Colon (tissue), 2 donors: ENCODE data around the gene CCDC91.
A peak's percentile ranks its signal among the peaks of the same experiment; 100 is the strongest.
"Not testable (repeated sequence)": the region's sequence is repeated elsewhere in the genome, so short reads cannot be mapped to it uniquely, and the experiment has no call there.

Experiments used
- FAIRE-seq: peaks from 2 replicates; lab custom pipeline; 2012; peaks lifted over from hg19 to GRCh38; lab: Jason Lieb, UNC
- donor health status: control.
- donor health status: control.

CCDC91 gene

GRCh38 chr12:28460420-28461130 is 270.3 kb downstream of the CCDC91 start:
- FAIRE-seq, result no peak

GRCh38 chr12:28463396-28463795 is 273.1 kb downstream of the CCDC91 start:
- FAIRE-seq, result no peak

DNA sequence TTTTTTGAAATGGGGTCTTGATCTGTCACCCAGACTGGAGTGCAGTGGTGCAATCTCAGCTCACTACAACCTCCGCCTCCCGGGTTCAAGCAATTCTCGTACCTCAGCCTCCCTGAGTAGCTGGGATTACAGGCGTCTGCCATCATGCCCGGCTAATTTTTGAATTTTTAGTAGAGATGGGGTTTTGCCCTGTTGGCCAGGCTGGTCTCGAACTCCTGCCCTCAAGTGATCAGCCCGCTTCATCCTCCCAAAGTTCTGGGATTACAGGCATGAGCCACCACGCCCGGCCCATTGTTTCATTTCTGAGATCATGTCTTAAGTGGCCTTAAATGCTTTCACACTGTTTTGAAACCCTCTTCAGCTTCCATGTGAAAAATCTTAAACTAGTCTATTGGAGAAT is 281.5 kb downstream of the CCDC91 start:
- not testable (repeated sequence) for FAIRE-seq

- not testable (repeated sequence) for FAIRE-seq
Measured at GRCh38 chr12:28476206-28476605, 285.9 kb downstream of the CCDC91 start.

GRCh38 chr12:28479097-28479496 is 288.8 kb downstream of the CCDC91 start:
- not testable (repeated sequence) for FAIRE-seq

- FAIRE-seq, result no peak
Measured at GRCh38 chr12:28479683-28480082, 289.4 kb downstream of the CCDC91 start.

GRCh38 chr12:28484156-28484555 is 293.9 kb downstream of the CCDC91 start:
- FAIRE-seq, result no peak

- FAIRE-seq, result no peak
Measured at GRCh38 chr12:28486521-28486920, 296.3 kb downstream of the CCDC91 start.

DNA sequence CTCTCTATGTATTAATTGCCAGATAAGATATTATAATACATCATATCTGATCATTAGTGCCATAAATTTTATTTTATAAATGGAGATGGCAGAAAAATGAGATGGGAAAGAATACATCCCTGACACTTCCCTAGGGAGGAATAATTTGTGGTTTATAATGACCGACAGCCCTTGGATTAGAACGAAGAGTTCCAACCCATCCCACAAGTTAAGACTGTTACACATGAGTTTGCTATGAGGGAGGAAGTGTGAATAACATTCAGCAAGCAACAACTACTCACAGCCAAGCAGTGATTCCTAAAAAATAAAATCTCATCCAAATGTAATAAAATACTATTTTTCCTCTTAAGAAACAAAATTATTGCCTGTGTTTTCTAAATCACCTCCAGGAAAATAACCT is 299.0 kb downstream of the CCDC91 start:
- FAIRE-seq, result no peak

DNA sequence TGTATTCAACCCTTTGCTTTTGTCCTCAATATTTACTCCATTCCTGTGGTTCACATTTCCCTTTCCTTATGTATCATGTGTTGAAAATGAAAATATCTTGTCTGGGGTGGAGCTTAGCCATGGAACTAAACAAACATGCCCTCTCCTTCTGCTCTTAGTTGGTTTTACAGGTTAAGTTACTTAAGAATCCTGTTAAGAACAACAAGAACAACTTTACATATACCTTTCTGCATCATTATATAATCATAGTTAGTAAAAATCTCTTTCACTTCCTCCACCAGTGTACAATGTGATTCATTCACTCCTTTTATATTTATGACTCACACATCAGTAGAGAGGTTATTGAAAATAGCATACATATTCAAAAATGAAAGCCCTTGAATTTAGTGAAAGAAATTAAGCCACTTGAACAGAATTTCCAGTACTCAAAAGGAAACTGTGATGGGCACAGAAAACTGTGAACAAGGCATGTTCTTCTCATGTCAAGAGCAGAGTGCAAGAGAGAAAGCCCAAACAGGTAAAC is 307.7 kb downstream of the CCDC91 start:
- FAIRE-seq, result peak; percentile 71

DNA sequence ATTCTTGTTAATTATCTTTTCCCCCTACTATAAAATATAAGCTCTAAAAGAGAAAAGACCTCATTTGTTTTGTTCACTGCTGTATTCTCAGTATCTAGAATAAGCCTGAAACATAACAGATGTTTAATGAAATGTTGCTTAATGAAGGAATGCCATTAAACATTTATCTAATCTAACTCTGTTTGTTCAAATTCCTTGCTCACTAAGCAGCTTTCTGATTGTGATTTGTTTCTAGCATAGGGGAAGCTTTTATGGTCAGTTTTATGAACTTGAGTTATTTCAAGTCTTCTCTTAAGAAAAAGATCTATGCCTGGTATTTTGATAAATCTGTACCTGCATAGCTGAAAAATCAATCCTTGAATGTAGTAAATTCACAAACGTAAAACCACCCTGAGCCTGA is 308.6 kb downstream of the CCDC91 start:
- no peak for FAIRE-seq

GRCh38 chr12:28500373-28501024 is 310.2 kb downstream of the CCDC91 start:
- FAIRE-seq, result no peak

- FAIRE-seq, result no peak
Measured at GRCh38 chr12:28506271-28506670, 316.0 kb downstream of the CCDC91 start.

GRCh38 chr12:28507033-28507432 is 316.8 kb downstream of the CCDC91 start:
- no peak for FAIRE-seq

DNA sequence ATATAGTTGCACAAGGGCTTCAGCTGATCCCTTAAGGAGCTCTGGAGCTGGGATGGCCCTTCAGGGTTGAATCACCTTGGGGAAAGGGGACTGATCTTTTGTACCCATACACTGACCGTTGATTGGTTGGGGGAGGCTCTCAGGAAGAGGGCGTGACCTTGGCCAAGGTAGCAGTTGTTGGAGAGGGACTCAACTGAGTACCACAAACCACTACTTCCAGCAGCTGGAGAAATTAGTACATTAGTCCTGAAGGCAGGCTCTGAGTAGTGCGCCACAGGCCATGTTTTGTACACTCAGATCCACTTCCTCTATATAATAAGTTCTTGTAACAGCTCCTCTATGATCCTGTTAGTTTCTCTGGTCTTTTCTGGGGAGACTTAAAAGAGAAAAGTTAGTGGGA is 317.6 kb downstream of the CCDC91 start:
- FAIRE-seq, result no peak

- FAIRE-seq, result no peak
Measured at GRCh38 chr12:28512406-28512805, 322.1 kb downstream of the CCDC91 start.

DNA sequence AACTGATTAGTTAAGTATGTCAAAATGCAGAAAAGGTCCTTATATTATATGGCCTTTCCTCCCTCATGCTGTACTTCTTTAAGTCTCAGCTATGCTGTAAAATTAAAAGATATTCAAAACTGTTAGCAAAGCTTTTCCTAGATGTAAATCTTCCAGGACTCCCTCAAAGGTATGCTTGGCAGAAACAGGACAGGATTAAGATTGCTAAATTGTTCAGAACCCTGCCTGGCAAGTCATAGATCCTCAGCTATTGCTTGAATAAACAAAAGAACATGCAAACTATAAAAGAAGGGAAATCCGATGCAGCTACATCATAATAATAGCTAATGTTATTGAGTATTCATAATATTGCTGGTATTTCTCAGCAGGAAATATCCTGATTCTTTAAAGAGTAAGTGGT is 322.6 kb downstream of the CCDC91 start:
- FAIRE-seq, result no peak

DNA sequence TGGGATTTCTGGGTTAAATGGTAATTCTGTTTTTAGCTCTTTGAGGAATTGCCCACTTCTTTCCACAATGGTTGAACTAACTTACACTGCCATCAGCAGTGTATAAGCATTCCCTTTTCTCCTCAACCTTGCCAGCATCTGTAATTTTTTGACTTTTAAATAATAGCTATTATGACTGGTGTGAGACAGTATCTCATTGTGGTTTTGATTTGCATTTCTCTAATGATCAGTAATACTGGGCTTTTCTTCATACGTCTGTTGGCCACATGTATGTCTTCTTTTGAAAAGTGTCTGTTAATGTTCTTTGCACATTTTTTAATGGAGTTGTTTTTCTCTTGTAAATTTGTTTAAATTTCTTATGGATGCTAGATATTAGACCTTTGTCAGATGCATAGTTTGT is 323.7 kb downstream of the CCDC91 start:
- no peak for FAIRE-seq

- no peak for FAIRE-seq
Measured at GRCh38 chr12:28517101-28517500, 326.8 kb downstream of the CCDC91 start.

GRCh38 chr12:28527631-28528249 is 337.5 kb downstream of the CCDC91 start:
- FAIRE-seq, result no peak

GRCh38 chr12:28535216-28535615 is 345.0 kb downstream of the CCDC91 start:
- no peak for FAIRE-seq

DNA sequence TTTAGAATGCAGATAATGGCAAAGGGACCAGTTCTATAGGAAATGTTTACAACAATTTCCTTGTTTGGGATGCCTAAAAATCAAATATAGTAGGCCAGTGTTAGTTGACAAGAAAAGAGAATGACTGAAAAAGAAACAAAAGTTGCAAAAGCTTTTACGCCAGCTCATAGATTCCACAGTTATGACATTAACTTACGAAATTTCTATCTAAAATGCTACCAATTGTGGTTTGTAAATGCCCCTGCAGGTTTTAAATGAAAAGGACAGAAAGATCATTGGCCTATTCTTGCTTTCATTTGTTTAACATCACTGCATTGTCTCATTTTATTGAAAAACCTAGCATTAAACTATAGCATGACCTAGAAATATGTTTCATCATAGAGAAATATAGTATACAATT is 345.8 kb downstream of the CCDC91 start:
- no peak for FAIRE-seq

- no peak for FAIRE-seq
Measured at GRCh38 chr12:28537474-28537873, 347.2 kb downstream of the CCDC91 start.
